Brain microvascular endothelial cell (primary cell): ENCODE results near the gene SLC4A11.
A peak's percentile ranks its signal among the peaks of the same experiment; 100 is the strongest.

Experiments used
- DNase-seq: peaks from one replicate; pipeline ENCODE4 v3.0.0-alpha.2; 2020
- H3K27ac ChIP-seq: fragments of 250-450 bp; sonication (Bioruptor Pico); 2 replicates; pipeline ENCODE4 v1.5.1; 2020; ENCODE audit warnings: mild to moderate bottlenecking, moderate library complexity
- H3K27me3 ChIP-seq: fragments of 250-450 bp; sonication (Bioruptor Pico); replicated peaks from 2 replicates; pipeline ENCODE4 v1.5.1; 2020; ENCODE audit warnings: mild to moderate bottlenecking
- H3K36me3 ChIP-seq: fragments of 250-450 bp; sonication (Bioruptor Pico); replicated peaks from 2 replicates; pipeline ENCODE4 v1.5.1; 2020; ENCODE audit warnings: mild to moderate bottlenecking
- H3K4me3 ChIP-seq: 2 replicates; pipeline ENCODE4 v1.5.1; 2011; ENCODE audit warnings: low read depth, mild to moderate bottlenecking, control low read depth, low read length, moderate library complexity
- CTCF ChIP-seq: IDR thresholded peaks from 2 replicates; pipeline ENCODE4 v1.5.1; 2011; ENCODE audit warnings: low read depth, mild to moderate bottlenecking, moderate library complexity, low read length, control low read depth, inconsistent platforms; ENCODE audit errors: missing control alignments
- in situ Hi-C: cut with HindIII; loops from 2 replicates; pipeline ENCODE4 v1.10.0; 2017; ENCODE audit warnings: low sequenced_read_pairs, low pct_ligation_motif_present

Gene SLC4A11

DNA sequence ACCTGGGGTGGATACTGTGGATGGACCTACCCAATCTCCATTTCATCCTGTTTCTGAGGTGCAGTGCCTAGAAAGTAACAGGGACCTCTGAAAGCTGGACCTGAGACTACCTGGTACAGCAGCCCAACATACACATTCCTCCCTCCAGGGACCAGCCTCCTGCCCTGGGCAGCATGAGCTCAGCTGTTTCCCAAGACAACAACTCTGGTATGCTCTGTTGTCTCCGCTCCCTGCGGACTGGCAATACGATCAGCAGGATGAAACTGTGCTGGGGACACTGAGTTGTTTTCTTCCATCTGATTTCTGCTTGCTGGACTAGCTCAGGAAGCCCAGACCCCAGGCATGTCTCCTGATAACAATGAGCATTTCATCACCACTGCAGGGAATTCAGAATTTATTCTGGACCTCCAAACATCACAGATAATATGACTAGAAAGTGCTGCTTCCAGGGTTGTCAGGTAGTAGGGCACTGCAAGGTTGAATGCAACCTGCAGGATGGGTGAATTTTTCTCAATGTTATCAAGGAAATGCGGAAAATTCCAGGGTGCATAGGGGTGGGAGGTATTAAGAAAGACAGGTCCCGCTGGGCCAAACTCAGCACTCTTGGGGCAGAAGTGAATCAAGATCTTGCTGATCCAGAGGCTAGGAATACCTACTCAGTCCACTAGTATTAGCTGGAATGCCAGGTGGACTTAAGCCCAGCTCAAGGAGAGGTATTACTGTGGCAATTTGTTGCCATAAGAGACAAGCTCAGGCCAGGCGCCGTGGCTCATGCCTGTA, 38.9 kb upstream of the SLC4A11 start:
- H3K36me3 ChIP-seq, result peaks cover 62% of the 10 kb centered on the region

GRCh38 chr20:3276680-3277015, 37.7 kb upstream of the SLC4A11 start:
- Histone ChIP-seq H3K36me3 (peaks cover 58% of the 10 kb centered on the region), H3K4me3 (no peak overlapping the region), H3K27me3 (no peaks in the 10 kb centered on the region), H3K27ac (no peak overlapping the region)
- TF ChIP-seq CTCF, result peak; percentile 40
- in situ Hi-C loops, result no loop called here
- peak; percentile 14 for DNase-seq

More for the DNA sequence above, 38.9 kb upstream of the SLC4A11 start:
- Histone ChIP-seq H3K4me3 (no peak overlapping the region), H3K27me3 (no peaks in the 10 kb centered on the region), H3K27ac (no peak overlapping the region)
- in situ Hi-C loops, result no loop called here
- DNase-seq, result no peak
- no peak for TF ChIP-seq CTCF

DNA sequence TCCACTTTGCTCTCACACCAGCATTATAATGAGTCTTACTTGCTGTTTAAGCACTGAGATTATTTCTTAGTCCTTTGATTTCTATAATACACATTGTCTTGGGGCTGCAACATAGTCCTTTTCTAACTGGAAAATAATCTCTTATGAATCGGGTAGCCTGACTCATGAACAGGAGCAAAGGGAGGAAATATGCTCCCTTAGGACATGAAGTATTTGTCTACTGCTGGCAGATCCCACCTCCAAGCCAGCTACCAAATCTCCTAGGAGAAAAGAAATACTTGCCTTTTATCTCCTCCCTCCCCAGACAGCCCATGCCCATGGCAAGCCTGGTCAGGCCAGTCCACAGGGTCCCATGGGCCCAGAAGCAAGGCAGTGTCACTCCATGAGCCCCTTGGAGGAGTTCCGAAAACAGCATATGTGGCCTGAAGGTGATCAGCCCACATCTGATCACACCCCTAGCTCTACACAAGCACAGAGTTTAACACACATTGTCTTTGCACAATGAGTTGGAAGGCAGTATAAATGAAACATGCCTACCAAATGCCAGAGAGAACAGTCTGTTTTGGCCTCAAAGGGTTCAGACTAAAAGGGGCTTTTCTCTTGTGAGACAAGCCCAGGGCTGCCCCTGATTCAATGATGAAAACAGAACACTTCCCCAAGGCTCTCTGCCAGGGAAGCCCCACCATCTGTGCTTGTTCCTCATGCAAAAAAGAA, 37.1 kb upstream of the SLC4A11 start:
- Histone ChIP-seq H3K36me3 (peaks cover 57% of the 10 kb centered on the region), H3K27me3 (no peaks in the 10 kb centered on the region), H3K4me3 (no peak overlapping the region), H3K27ac (no peak overlapping the region)
- in situ Hi-C loops, result no loop called here
- no peak for DNase-seq
- no peak for TF ChIP-seq CTCF

DNA sequence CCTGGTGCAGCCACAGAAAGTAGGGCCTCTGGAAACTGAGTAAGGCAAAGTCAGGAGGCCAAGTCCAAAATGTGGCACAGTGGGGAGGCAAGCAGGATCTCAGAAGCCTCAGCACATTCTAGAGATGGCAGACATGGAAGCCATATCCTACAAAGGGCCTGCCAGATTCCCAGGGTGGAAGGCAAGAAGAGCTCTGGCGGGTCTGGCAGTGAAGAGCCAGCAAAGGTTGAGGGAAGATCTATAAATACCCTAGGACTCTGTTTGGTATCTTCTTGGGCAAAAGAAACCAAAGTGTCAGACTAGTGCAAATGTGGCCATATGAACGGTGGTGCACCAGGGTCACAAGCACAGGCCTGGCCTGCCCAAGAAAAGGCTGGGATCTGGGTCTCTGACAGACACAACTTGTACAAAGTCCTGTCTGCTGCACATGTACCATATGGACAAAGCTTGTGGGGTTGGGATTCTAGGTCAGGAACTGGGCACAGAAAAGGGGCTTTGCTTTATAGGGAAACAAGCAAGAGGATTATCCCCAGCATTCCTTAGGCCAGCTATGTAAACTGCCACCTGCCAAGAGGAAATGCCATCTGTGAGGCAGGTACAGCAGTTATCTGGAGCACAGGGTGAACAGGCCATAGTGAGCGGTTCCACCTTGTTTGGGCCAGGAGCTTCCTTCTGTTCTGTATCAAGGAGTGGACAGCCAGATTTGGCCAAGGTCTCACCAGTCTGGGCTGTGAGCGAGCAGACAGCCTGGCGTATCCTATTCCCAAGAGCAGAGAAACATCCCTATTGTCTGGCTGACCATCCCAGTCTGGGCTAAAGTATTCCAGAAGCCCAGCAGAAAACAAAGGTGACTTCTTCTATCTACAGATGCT, 36.3 kb upstream of the SLC4A11 start:
- Histone ChIP-seq H3K36me3 (peaks cover 55% of the 10 kb centered on the region), H3K4me3 (no peak overlapping the region), H3K27me3 (no peaks in the 10 kb centered on the region), H3K27ac (no peak overlapping the region)
- in situ Hi-C loops, result no loop called here
- TF ChIP-seq CTCF, result no peak
- no peak for DNase-seq

- H3K27ac ChIP-seq, result no peak overlapping the region
- no peak overlapping the region for H3K4me3 ChIP-seq
- DNase-seq, result no peak
- no peaks in the 10 kb centered on the region for H3K27me3 ChIP-seq
- in situ Hi-C loops, result no loop called here
- H3K36me3 ChIP-seq, result peaks cover 44% of the 10 kb centered on the region
- no peak for TF ChIP-seq CTCF
These were observed 34.4 kb upstream of the SLC4A11 start for GRCh38 chr20:3273371-3273770.
